Measurements from ENCODE around the gene GPR107.

DNA sequence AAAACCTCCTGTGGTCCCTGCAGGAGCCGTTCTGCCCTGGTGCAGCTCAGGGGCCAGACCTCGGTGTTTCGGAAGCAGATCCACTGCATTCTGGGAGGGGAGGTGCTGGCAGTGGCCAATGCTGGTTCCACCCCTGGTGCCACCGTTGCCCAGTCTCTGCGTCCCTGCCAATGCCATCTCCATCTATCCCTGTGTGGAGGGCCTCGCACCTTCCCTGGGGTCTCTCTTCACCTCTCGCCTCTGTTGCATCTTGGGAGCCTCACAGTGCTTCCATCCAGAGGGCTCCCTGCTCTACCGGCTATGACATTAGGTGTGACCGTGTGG lies 133.8 kb downstream of the GPR107 start:
- TF ChIP-seq NFYB (CRISPR knock-in tag; conservative IDR thresholded peaks at IDR 0.05; ENCODE audit: low read depth) (no peak), ZBTB21 (CRISPR knock-in tag; IDR thresholded peaks at IDR 0.05; ENCODE audit: borderline replicate concordance) (no peak), KAT7 (CRISPR knock-in tag; IDR thresholded peaks at IDR 0.05; ENCODE audit: borderline replicate concordance) (no peak)
- TF ChIP-seq, protein P1, sequence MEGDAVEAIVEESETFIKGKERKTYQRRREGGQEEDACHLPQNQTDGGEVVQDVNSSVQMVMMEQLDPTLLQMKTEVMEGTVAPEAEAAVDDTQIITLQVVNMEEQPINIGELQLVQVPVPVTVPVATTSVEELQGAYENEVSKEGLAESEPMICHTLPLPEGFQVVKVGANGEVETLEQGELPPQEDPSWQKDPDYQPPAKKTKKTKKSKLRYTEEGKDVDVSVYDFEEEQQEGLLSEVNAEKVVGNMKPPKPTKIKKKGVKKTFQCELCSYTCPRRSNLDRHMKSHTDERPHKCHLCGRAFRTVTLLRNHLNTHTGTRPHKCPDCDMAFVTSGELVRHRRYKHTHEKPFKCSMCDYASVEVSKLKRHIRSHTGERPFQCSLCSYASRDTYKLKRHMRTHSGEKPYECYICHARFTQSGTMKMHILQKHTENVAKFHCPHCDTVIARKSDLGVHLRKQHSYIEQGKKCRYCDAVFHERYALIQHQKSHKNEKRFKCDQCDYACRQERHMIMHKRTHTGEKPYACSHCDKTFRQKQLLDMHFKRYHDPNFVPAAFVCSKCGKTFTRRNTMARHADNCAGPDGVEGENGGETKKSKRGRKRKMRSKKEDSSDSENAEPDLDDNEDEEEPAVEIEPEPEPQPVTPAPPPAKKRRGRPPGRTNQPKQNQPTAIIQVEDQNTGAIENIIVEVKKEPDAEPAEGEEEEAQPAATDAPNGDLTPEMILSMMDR (IDR thresholded peaks at IDR 0.05), result no peak
- TF ChIP-seq, protein P2, sequence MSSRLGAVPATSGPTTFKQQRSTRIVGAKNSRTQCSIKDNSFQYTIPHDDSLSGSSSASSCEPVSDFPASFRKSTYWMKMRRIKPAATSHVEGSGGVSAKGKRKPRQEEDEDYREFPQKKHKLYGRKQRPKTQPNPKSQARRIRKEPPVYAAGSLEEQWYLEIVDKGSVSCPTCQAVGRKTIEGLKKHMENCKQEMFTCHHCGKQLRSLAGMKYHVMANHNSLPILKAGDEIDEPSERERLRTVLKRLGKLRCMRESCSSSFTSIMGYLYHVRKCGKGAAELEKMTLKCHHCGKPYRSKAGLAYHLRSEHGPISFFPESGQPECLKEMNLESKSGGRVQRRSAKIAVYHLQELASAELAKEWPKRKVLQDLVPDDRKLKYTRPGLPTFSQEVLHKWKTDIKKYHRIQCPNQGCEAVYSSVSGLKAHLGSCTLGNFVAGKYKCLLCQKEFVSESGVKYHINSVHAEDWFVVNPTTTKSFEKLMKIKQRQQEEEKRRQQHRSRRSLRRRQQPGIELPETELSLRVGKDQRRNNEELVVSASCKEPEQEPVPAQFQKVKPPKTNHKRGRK (CRISPR knock-in tag; IDR thresholded peaks at IDR 0.05; ENCODE audit: borderline replicate concordance), result no peak
- TF ChIP-seq, protein P3, sequence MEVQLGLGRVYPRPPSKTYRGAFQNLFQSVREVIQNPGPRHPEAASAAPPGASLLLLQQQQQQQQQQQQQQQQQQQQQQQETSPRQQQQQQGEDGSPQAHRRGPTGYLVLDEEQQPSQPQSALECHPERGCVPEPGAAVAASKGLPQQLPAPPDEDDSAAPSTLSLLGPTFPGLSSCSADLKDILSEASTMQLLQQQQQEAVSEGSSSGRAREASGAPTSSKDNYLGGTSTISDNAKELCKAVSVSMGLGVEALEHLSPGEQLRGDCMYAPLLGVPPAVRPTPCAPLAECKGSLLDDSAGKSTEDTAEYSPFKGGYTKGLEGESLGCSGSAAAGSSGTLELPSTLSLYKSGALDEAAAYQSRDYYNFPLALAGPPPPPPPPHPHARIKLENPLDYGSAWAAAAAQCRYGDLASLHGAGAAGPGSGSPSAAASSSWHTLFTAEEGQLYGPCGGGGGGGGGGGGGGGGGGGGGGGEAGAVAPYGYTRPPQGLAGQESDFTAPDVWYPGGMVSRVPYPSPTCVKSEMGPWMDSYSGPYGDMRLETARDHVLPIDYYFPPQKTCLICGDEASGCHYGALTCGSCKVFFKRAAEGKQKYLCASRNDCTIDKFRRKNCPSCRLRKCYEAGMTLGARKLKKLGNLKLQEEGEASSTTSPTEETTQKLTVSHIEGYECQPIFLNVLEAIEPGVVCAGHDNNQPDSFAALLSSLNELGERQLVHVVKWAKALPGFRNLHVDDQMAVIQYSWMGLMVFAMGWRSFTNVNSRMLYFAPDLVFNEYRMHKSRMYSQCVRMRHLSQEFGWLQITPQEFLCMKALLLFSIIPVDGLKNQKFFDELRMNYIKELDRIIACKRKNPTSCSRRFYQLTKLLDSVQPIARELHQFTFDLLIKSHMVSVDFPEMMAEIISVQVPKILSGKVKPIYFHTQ (CRISPR knock-in tag; IDR thresholded peaks at IDR 0.05), result no peak
- TF ChIP-seq, protein P4, sequence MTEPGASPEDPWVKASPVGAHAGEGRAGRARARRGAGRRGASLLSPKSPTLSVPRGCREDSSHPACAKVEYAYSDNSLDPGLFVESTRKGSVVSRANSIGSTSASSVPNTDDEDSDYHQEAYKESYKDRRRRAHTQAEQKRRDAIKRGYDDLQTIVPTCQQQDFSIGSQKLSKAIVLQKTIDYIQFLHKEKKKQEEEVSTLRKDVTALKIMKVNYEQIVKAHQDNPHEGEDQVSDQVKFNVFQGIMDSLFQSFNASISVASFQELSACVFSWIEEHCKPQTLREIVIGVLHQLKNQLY (CRISPR knock-in tag; IDR thresholded peaks at IDR 0.05), result no peak

Measured in WTC11 (cell line).